Measurements from ENCODE around the gene RABGEF1.

DNA sequence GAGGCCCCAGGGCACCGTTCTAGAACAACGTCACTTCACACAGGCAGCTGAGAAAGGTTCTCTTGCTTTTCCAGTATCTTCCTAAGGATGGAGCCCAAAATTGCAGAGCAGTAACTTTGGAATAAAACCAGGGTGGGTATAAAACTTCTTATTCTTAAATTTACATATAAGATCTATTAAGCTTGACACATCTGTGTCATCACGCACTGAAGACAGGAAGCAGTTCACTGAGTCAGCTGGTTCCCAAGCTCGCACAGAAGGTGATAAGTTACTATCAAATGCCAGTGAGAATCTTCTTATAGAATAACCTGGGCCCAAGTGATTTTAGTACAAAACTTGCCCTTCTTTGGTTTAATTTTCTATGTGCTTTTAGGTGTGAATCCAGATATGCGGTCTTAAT, 70.2 kb downstream of the RABGEF1 start:
- TF ChIP-seq, protein P1, sequence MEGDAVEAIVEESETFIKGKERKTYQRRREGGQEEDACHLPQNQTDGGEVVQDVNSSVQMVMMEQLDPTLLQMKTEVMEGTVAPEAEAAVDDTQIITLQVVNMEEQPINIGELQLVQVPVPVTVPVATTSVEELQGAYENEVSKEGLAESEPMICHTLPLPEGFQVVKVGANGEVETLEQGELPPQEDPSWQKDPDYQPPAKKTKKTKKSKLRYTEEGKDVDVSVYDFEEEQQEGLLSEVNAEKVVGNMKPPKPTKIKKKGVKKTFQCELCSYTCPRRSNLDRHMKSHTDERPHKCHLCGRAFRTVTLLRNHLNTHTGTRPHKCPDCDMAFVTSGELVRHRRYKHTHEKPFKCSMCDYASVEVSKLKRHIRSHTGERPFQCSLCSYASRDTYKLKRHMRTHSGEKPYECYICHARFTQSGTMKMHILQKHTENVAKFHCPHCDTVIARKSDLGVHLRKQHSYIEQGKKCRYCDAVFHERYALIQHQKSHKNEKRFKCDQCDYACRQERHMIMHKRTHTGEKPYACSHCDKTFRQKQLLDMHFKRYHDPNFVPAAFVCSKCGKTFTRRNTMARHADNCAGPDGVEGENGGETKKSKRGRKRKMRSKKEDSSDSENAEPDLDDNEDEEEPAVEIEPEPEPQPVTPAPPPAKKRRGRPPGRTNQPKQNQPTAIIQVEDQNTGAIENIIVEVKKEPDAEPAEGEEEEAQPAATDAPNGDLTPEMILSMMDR (IDR thresholded peaks at IDR 0.05) = no peak
- TF ChIP-seq EZH2 (IDR thresholded peaks at IDR 0.05) = no peak
- TF ChIP-seq EZH2phosphoT487 (IDR thresholded peaks at IDR 0.05) = no peak

Data from neural progenitor cell (in vitro differentiated cells).